OCI-LY7 (cell line): ENCODE results near the gene ACVRL1. TPM values are rescaled to one million over a fixed set of nuclear protein-coding genes. Genes with fewer than 3 reads are reported as not detected.

Experiments used
- BruUV-seq: library from RNA; stranded (reverse); fragments of 400-500 nt; replicated peaks from 2 replicates; lab custom pipeline; 2021; lab: Mats Ljungman, UMichigan
- CTCF ChIA-PET: fragments of 300-600 bp; sonication (Branson Sonifier 250); formaldehyde crosslinking; loops from one replicate; lab custom pipeline; 2022; ENCODE audit warnings: antibody characterized with exemption; ENCODE audit not compliant: unreplicated experiment; lab: Charles Lee
- POLR2A ChIA-PET: fragments of 300-600 bp; sonication (Branson Sonifier 250); formaldehyde crosslinking; loops from one replicate; lab custom pipeline; 2022; ENCODE audit warnings: antibody characterized with exemption; lab: Charles Lee
- DNase-seq: peaks from one replicate; pipeline ENCODE4 v3.0.0-alpha.2; 2015; ENCODE audit warnings: low spot score
- H2AFZ ChIP-seq: fragments of 200-600 bp; sonication (generic), shearing (Covaris generic); 2 replicates; pipeline ENCODE4 v1.6.1; 2014; ENCODE audit warnings: mild to moderate bottlenecking, antibody characterized with exemption, low read length, moderate library complexity
- H3K27ac ChIP-seq: fragments of 200-600 bp; sonication (generic); 2 replicates; pipeline ENCODE4 v1.5.1; 2014; ENCODE audit warnings: mixed run types, low read depth, mild to moderate bottlenecking, moderate library complexity, low read length, inconsistent platforms; ENCODE audit not compliant: poor library complexity, severe bottlenecking
- H3K36me3 ChIP-seq: fragments of 200-600 bp; sonication (generic); 2 replicates; pipeline ENCODE4 v1.6.1; 2014; ENCODE audit warnings: mild to moderate bottlenecking, antibody characterized with exemption, low read length, moderate library complexity, mixed read lengths; ENCODE audit not compliant: insufficient read depth
- H3K4me1 ChIP-seq: fragments of 200-600 bp; sonication (generic); 2 replicates; pipeline ENCODE4 v1.5.1; 2014; ENCODE audit warnings: mild to moderate bottlenecking, low read length; ENCODE audit not compliant: insufficient read depth, poor library complexity, severe bottlenecking
- H3K4me2 ChIP-seq: fragments of 200-600 bp; sonication (generic); 2 replicates; pipeline ENCODE4 v1.6.1; 2014; ENCODE audit warnings: mild to moderate bottlenecking, low read length
- H3K4me3 ChIP-seq: fragments of 200-600 bp; sonication (generic); 2 replicates; pipeline ENCODE4 v1.5.1; 2014; ENCODE audit warnings: mild to moderate bottlenecking, low read depth, low read length; ENCODE audit not compliant: poor library complexity, severe bottlenecking
- H3K79me2 ChIP-seq: fragments of 200-600 bp; sonication (generic); 2 replicates; pipeline ENCODE4 v1.6.1; 2016; ENCODE audit warnings: low read depth, mild to moderate bottlenecking, low read length, moderate library complexity, mixed read lengths; ENCODE audit not compliant: insufficient read depth
- H3K9me2 ChIP-seq: fragments of 200-600 bp; sonication (generic); 2 replicates; pipeline ENCODE4 v1.6.1; 2016; ENCODE audit warnings: mild to moderate bottlenecking, low read length, mixed read lengths; ENCODE audit not compliant: insufficient read depth
- H3K9me3 ChIP-seq: fragments of 200-600 bp; sonication (generic); 2 replicates; pipeline ENCODE4 v1.6.1; 2014; ENCODE audit warnings: mild to moderate bottlenecking, mixed run types, low read length, mixed read lengths
- H4K20me1 ChIP-seq: fragments of 200-600 bp; sonication (generic); 2 replicates; pipeline ENCODE4 v1.6.1; 2014; ENCODE audit warnings: mild to moderate bottlenecking, antibody characterized with exemption, low read length, moderate library complexity, mixed read lengths; ENCODE audit not compliant: insufficient read depth
- EZH2phosphoT487 ChIP-seq: fragments of 200-600 bp; sonication (generic); IDR thresholded peaks from 2 replicates; pipeline ENCODE4 v1.6.1; 2018; ENCODE audit warnings: low read depth, borderline replicate concordance, mild to moderate bottlenecking, mixed run types, antibody characterized with exemption, low read length, moderate library complexity, mixed read lengths
- intact Hi-C: fragments of 100-400 bp; cut with micrococcal nuclease; formaldehyde crosslinking; loops from one replicate; pipeline ENCODE4 v1.10.0; 2022; ENCODE audit not compliant: unreplicated experiment
- total RNA-seq, 2 experiments: library from RNA; depleted of rRNA in 1 of 2; stranded (reverse); fragments of >200 nt in 1 of 2; shearing (Covaris generic) in 1 of 2; gene quantifications; 2 replicates each; pipeline ENCODE4 v1.2.3, GENCODE V29; 2014 to 2022
- TF ChIP-seq, protein P1 (sequence below): fragments of 200-600 bp; sonication (generic); conservative IDR thresholded peaks from 2 replicates; pipeline ENCODE4 v1.5.1; 2014; ENCODE audit warnings: mild to moderate bottlenecking, antibody characterized with exemption, low read length, moderate library complexity, mixed read lengths

The ACVRL1 gene
- total RNA-seq, 2 experiments from 2014 or later, result not detected

DNA sequence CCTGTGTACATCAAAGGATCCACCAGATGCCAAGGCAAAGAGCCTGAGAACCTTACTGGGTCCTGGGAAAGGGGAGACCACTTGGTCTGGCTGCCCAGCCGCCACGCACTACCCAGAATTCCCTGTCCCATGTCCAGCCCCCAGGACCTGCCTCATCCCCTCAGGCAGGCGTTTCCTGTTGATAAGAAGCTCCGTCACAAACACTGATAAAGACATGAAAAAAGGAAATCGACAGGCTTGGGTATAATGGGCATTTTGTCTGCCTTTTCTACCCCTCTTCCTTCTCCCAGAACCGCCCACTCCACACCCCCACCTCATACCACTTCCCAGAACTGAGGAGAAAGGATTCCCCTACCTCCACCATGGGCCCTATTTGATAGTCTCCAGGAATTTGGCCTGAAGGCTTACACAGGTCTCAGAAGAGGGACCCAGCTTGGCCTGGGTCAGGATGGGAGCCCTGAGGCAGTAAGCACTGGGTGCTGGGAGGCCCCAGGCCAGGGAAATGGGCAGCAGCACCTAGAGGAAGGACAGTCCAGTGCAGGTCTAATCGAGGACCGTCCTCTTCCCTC is 18.8 kb downstream of the ACVRL1 start:
- H3K79me2 ChIP-seq, result no peaks in the 10 kb centered on the region
- H2AFZ ChIP-seq, result no peak overlapping the region
- BruUV-seq, result no TSS peak
- H3K36me3 ChIP-seq, result no peaks in the 10 kb centered on the region
- H3K9me3 ChIP-seq, result no peaks in the 10 kb centered on the region
- H3K27ac ChIP-seq, result no peak overlapping the region
- TF ChIP-seq, protein P1, sequence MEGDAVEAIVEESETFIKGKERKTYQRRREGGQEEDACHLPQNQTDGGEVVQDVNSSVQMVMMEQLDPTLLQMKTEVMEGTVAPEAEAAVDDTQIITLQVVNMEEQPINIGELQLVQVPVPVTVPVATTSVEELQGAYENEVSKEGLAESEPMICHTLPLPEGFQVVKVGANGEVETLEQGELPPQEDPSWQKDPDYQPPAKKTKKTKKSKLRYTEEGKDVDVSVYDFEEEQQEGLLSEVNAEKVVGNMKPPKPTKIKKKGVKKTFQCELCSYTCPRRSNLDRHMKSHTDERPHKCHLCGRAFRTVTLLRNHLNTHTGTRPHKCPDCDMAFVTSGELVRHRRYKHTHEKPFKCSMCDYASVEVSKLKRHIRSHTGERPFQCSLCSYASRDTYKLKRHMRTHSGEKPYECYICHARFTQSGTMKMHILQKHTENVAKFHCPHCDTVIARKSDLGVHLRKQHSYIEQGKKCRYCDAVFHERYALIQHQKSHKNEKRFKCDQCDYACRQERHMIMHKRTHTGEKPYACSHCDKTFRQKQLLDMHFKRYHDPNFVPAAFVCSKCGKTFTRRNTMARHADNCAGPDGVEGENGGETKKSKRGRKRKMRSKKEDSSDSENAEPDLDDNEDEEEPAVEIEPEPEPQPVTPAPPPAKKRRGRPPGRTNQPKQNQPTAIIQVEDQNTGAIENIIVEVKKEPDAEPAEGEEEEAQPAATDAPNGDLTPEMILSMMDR, result no peak
- no peak for TF ChIP-seq EZH2phosphoT487
- no peak for DNase-seq
- no peak overlapping the region for H3K4me2 ChIP-seq
- ChIA-PET CTCF (no interaction called here), POLR2A (no interaction called here)
- no peaks in the 10 kb centered on the region for H3K9me2 ChIP-seq
- no peak overlapping the region for H3K4me3 ChIP-seq
- intact Hi-C loops, result loop anchor here (2.0 kb wide), 1 partner anchor 55 kb away; no protein-coding TSS in a partner anchor
- no peaks in the 10 kb centered on the region for H4K20me1 ChIP-seq
- H3K4me1 ChIP-seq, result peaks cover 18% of the 10 kb centered on the region

- ChIA-PET POLR2A (no interaction called here), CTCF (no interaction called here)
- H3K4me1 ChIP-seq, result peaks cover 18% of the 10 kb centered on the region
- H4K20me1 ChIP-seq, result no peaks in the 10 kb centered on the region
- no peak overlapping the region for H2AFZ ChIP-seq
- BruUV-seq, result no TSS peak
- no peaks in the 10 kb centered on the region for H3K9me2 ChIP-seq
- no peaks in the 10 kb centered on the region for H3K9me3 ChIP-seq
- no peaks in the 10 kb centered on the region for H3K36me3 ChIP-seq
- no peaks in the 10 kb centered on the region for H3K79me2 ChIP-seq
- peak; percentile 54 for DNase-seq
- H3K4me2 ChIP-seq, result no peak overlapping the region
- intact Hi-C loops, result loop anchor here (2.0 kb wide), 1 partner anchor 54 kb away; no protein-coding TSS in a partner anchor
- TF ChIP-seq EZH2phosphoT487, result no peak
- TF ChIP-seq, protein P1, result peak; percentile 79
- H3K4me3 ChIP-seq, result no peak overlapping the region
- H3K27ac ChIP-seq, result no peak overlapping the region
These were observed 19.4 kb downstream of the ACVRL1 start for GRCh38 chr12:51926718-51927117.

- ChIA-PET CTCF (no interaction called here), POLR2A (no interaction called here)
- Histone ChIP-seq H3K4me3 (no peak overlapping the region), H3K79me2 (no peaks in the 10 kb centered on the region), H3K9me2 (no peaks in the 10 kb centered on the region), H3K4me2 (no peak overlapping the region), H3K9me3 (no peaks in the 10 kb centered on the region), H4K20me1 (no peaks in the 10 kb centered on the region), H3K4me1 (no peaks in the 10 kb centered on the region), H2AFZ (no peak overlapping the region), H3K36me3 (no peaks in the 10 kb centered on the region), H3K27ac (no peak overlapping the region)
- no peak for TF ChIP-seq EZH2phosphoT487
- TF ChIP-seq, protein P1, result no peak
- DNase-seq, result no peak
- intact Hi-C loops, result no loop called here
- no TSS peak for BruUV-seq
These were observed 25.1 kb downstream of the ACVRL1 start for GRCh38 chr12:51932218-51933076.
